H1 (cell line): ENCODE measurements around the gene PARP1. TPM values are rescaled to one million over a fixed set of nuclear protein-coding genes. Genes with fewer than 3 reads are reported as not detected.
"Not testable (repeated sequence)": the region's sequence is repeated elsewhere in the genome, so short reads cannot be mapped to it uniquely, and the experiment has no call there.

Source experiments
- CTCF ChIA-PET: fragments of 300-600 bp; sonication (Branson Sonifier 250); formaldehyde crosslinking; loops from one replicate; lab custom pipeline; 2021; ENCODE audit not compliant: partially characterized antibody; lab: Charles Lee
- POLR2A ChIA-PET: fragments of 300-600 bp; sonication (Branson Sonifier 250); formaldehyde crosslinking; loops from one replicate; lab custom pipeline; 2021; ENCODE audit warnings: inconsistent platforms; ENCODE audit not compliant: partially characterized antibody; lab: Charles Lee
- DNase-seq, 2 experiments: peaks; one replicate each; pipeline versions ENCODE4 v3.0.0 to v3.0.0-alpha.2; 2010 to 2022; ENCODE audit warnings: low spot score in 2 of 2, low read depth in 1 of 2, mixed read lengths in 1 of 2
- FAIRE-seq: peaks from 2 replicates; lab custom pipeline; 2011; peaks lifted over from hg19 to GRCh38; lab: Jason Lieb, UNC
- H2AFZ ChIP-seq: 2 replicates; pipeline ENCODE4 v1.8.1; 2012; ENCODE audit warnings: low read length, inconsistent platforms
- H2AK5ac ChIP-seq: 2 replicates; pipeline ENCODE4 v1.6.1; 2013; ENCODE audit warnings: low read depth, low read length
- H2BK120ac ChIP-seq: replicated peaks from 2 replicates; pipeline ENCODE3; 2013; ENCODE audit warnings: low read depth, low read length, inconsistent platforms
- H2BK12ac ChIP-seq: 2 replicates; pipeline ENCODE4 v1.6.1; 2013; ENCODE audit warnings: low read depth, low read length
- H2BK15ac ChIP-seq: 2 replicates; pipeline ENCODE4 v1.6.1; 2013; ENCODE audit warnings: low read length
- H2BK20ac ChIP-seq: 2 replicates; pipeline ENCODE4 v1.6.1; 2013; ENCODE audit warnings: low read length
- H2BK5ac ChIP-seq: 2 replicates; pipeline ENCODE4 v1.6.1; 2013; ENCODE audit warnings: low read depth, low read length
- H3K14ac ChIP-seq: 2 replicates; pipeline ENCODE4 v1.6.1; 2013; ENCODE audit warnings: inconsistent platforms; ENCODE audit not compliant: insufficient read length
- H3K18ac ChIP-seq: 2 replicates; pipeline ENCODE4 v1.6.1; 2013; ENCODE audit warnings: low read length; ENCODE audit errors: extremely low read depth
- H3K23ac ChIP-seq: 2 replicates; pipeline ENCODE4 v1.6.1; 2013; ENCODE audit warnings: inconsistent platforms; ENCODE audit not compliant: insufficient read length
- H3K23me2 ChIP-seq: 2 replicates; pipeline ENCODE4 v1.6.1; 2013; ENCODE audit warnings: low read depth, low read length
- H3K27ac ChIP-seq: 2 replicates; pipeline ENCODE4 v1.6.1; 2011; ENCODE audit warnings: low read depth, low read length, inconsistent platforms
- H3K27me3 ChIP-seq, 4 experiments: replicated peaks in 1 of 4; 1 replicate in 1 of 4; 2 replicates in 3 of 4; pipeline versions ENCODE4 v1.6.1 to v1.8.1; 2011 to 2013; ENCODE audit warnings: low read length in 3 of 4, mild to moderate bottlenecking in 3 of 4, inconsistent platforms in 2 of 4, mixed read lengths in 2 of 4, moderate library complexity in 1 of 4; ENCODE audit not compliant: control insufficient read depth in 3 of 4, insufficient read depth in 3 of 4; ENCODE audit errors: extremely low read depth in 1 of 4
- H3K36me3 ChIP-seq, 4 experiments: 2 replicates each; pipeline versions ENCODE4 v1.6.1 to v1.8.1; 2011 to 2013; ENCODE audit warnings: mild to moderate bottlenecking in 4 of 4, low read length in 3 of 4, moderate library complexity in 2 of 4, control low read depth in 1 of 4, inconsistent platforms in 1 of 4; ENCODE audit not compliant: insufficient read depth in 4 of 4, control insufficient read depth in 2 of 4
- H3K4ac ChIP-seq: replicated peaks from 2 replicates; pipeline ENCODE3; 2013; ENCODE audit warnings: low read length, low read depth, mixed read lengths, inconsistent platforms; ENCODE audit not compliant: insufficient read length
- H3K4me1 ChIP-seq, 4 experiments: replicated peaks in 1 of 4; 1 replicate in 1 of 4; 2 replicates in 3 of 4; pipeline versions ENCODE4 v1.6.1 to v1.8.1; 2011 to 2013; ENCODE audit warnings: low read length in 3 of 4, inconsistent platforms in 2 of 4, mixed read lengths in 1 of 4; ENCODE audit not compliant: insufficient read depth in 4 of 4, control insufficient read depth in 3 of 4
- H3K4me2 ChIP-seq, 2 experiments: 2 replicates each; pipeline versions ENCODE4 v1.6.1 to v1.8.1; 2011 to 2013; ENCODE audit warnings: low read depth in 2 of 2, low read length in 2 of 2, control low read depth in 1 of 2, inconsistent platforms in 1 of 2, mild to moderate bottlenecking in 1 of 2; ENCODE audit not compliant: insufficient read depth in 1 of 2
- H3K4me3 ChIP-seq, 4 experiments: fragments of 200-600, 300-600 bp in 1 of 4; sonication (generic), shearing (Covaris generic), sonication (Bioruptor Twin) in 1 of 4; 2 replicates each; pipeline versions ENCODE4 v1.5.1 to v1.8.1; 2011 to 2016; ENCODE audit warnings: low read length in 4 of 4, low read depth in 3 of 4, control low read depth in 2 of 4, inconsistent platforms in 2 of 4, mild to moderate bottlenecking in 2 of 4, mixed read lengths in 1 of 4, moderate library complexity in 1 of 4; ENCODE audit not compliant: insufficient read depth in 2 of 4; ENCODE audit errors: extremely low read depth in 1 of 4
- H3K56ac ChIP-seq: replicated peaks from 2 replicates; pipeline ENCODE3; 2013; ENCODE audit warnings: low read depth, mild to moderate bottlenecking, mixed read lengths, low read length, inconsistent platforms; ENCODE audit not compliant: insufficient read length
- H3K79me1 ChIP-seq: 2 replicates; pipeline ENCODE4 v1.6.1; 2013; ENCODE audit warnings: low read depth, low read length, control low read depth
- H3K79me2 ChIP-seq, 2 experiments: 2 replicates each; pipeline versions ENCODE4 v1.6.1 to v1.8.1; 2012 to 2013; ENCODE audit warnings: low read length in 2 of 2, mild to moderate bottlenecking in 2 of 2, inconsistent platforms in 1 of 2; ENCODE audit not compliant: insufficient read depth in 2 of 2, control insufficient read depth in 1 of 2
- H3K9ac ChIP-seq, 4 experiments: replicated peaks in 1 of 4; 1 replicate in 1 of 4; 2 replicates in 3 of 4; pipeline versions ENCODE4 v1.6.1 to v1.8.1; 2011 to 2013; ENCODE audit warnings: low read depth in 3 of 4, low read length in 3 of 4, control low read depth in 2 of 4, mild to moderate bottlenecking in 2 of 4, moderate library complexity in 2 of 4, inconsistent platforms in 1 of 4; ENCODE audit errors: extremely low read depth in 1 of 4
- H3K9me3 ChIP-seq, 2 experiments: 2 replicates each; pipeline versions ENCODE4 v1.6.1 to v1.8.1; 2012 to 2013; ENCODE audit warnings: mild to moderate bottlenecking in 2 of 2, moderate library complexity in 2 of 2, control low read depth in 1 of 2, inconsistent platforms in 1 of 2, low read depth in 1 of 2, low read length in 1 of 2, mixed read lengths in 1 of 2; ENCODE audit not compliant: insufficient read depth in 2 of 2
- H4K20me1 ChIP-seq, 2 experiments: replicated peaks in 1 of 2; 2 replicates each; pipeline versions ENCODE3 to v1.8.1; 2011 to 2013; ENCODE audit warnings: inconsistent platforms in 2 of 2, low read length in 2 of 2, mild to moderate bottlenecking in 1 of 2; ENCODE audit not compliant: insufficient read depth in 2 of 2, control insufficient read depth in 1 of 2
- H4K5ac ChIP-seq: 2 replicates; pipeline ENCODE4 v1.6.1; 2013; ENCODE audit warnings: low read length, low read depth, mixed read lengths, inconsistent platforms; ENCODE audit not compliant: insufficient read length
- H4K8ac ChIP-seq: 2 replicates; pipeline ENCODE4 v1.8.0; 2013; ENCODE audit warnings: mild to moderate bottlenecking, moderate library complexity, low read length, inconsistent platforms; ENCODE audit not compliant: insufficient read depth; ENCODE audit errors: extremely low read depth
- H4K91ac ChIP-seq: replicated peaks from 2 replicates; pipeline ENCODE3; 2013; ENCODE audit warnings: low read length, mixed read lengths, inconsistent platforms; ENCODE audit not compliant: insufficient read length
- BACH1 ChIP-seq: IDR thresholded peaks from 2 replicates; pipeline ENCODE4 v1.6.1; 2012; ENCODE audit warnings: low read length, improper control_type of control experiment
- GTF2F1 ChIP-seq: IDR thresholded peaks from 2 replicates; pipeline ENCODE4 v1.6.1; 2012; ENCODE audit warnings: low read depth, low read length, improper control_type of control experiment, borderline replicate concordance
- SP1 ChIP-seq: IDR thresholded peaks from 2 replicates; pipeline ENCODE4 v1.6.1; 2011; ENCODE audit warnings: low read depth, low read length
- TBP ChIP-seq: IDR thresholded peaks from 2 replicates; pipeline ENCODE4 v1.6.1; 2011; ENCODE audit warnings: low read depth, low read length, improper control_type of control experiment
- WGBS, 2 experiments: shearing (Covaris generic) in 1 of 2; methylation state at CpG; one replicate each; pipeline versions ENCODE4 v1.1.6 to v1.1.7; 2013 to 2015; ENCODE audit warnings: low lambda C conversion rate in 2 of 2, mixed read lengths in 2 of 2, inconsistent platforms in 1 of 2, low coverage in 1 of 2, missing lambda C conversion rate in 1 of 2; ENCODE audit not compliant: insufficient replicate concordance in 2 of 2, insufficient coverage in 1 of 2, insufficient read length in 1 of 2; ENCODE audit errors: extremely low coverage in 1 of 2, missing lambda C conversion rate in 1 of 2; 5-methylcytosine and 5-hydroxymethylcytosine counted together
- polyA plus RNA-seq, 7 experiments: library from polyadenylated mRNA; depleted of rRNA in 3 of 7; stranded (reverse) in 5 of 7; unstranded in 2 of 7; fragments of >200 nt in 5 of 7; fragments of 200-250 nt in 2 of 7; gene quantifications; 1 replicate in 5 of 7; 2 replicates in 1 of 7; 4 replicates in 1 of 7; pipeline versions ENCODE4 v1.2.1 to v1.2.3, GENCODE V29; 2011 to 2013; ENCODE audit warnings: missing spikeins in 2 of 7, mixed read lengths in 2 of 7
- total RNA-seq: library from RNA; stranded (reverse); fragmentation: NEBNext Ultra II Directional; extraction: Animal tissue kit (Norgen Biotek cat#: 25700); gene quantifications from 2 replicates; pipeline ENCODE4 v1.2.1, GENCODE V29; 2021

PARP1 gene
- total and polyA plus RNA-seq, 2 of the 8 experiments (the other 6 are each of a cell fraction or from before 2014, with no cell fraction given) = 416 to 441 TPM

DNA sequence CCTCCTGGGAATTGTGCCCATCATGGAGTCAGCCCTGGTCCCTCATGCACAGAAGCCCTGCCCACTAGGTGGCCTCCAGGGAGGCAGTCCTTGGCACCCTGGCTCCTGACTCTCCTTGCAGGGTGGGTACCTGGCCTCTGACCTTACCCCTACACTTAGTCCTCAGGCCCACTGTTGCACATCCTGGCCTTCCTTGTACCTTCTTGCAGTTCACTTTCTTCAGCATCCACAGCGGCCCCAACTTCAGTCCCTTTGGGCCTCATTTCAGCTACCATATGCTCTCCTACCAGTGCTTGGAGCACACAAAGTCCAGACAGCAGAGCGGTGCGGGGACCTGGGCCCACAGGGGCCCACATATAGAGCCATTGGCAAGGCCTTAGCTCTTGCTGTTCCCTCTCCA is 19.2 kb upstream of the PARP1 start (continued):
- TF ChIP-seq TBP (no peak), BACH1 (no peak), GTF2F1 (no peak), SP1 (no peak)

DNA sequence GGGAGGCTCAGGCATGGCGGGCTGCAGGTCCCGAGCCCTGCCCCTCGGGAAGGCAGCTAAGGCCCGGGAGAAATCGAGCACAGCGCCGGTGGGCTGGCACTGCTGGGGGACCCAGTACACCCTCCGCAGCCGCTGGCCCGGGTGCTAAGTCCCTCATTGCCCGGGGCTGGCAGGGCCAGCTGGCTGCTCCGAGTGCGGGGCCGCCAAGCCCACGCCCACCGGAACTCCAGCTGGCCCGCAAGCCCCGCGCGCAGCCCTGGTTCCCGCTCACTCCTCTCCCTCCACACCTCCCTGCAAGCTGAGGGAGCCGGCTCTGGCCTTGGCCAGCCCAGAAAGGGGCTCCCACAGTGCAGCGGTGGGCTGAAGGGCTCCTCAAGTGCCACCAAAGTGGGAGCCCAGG is 18.5 kb upstream of the PARP1 start:
- not testable (repeated sequence) for H4K8ac ChIP-seq, H3K27ac ChIP-seq, H2BK15ac ChIP-seq, H3K14ac ChIP-seq, H2BK5ac ChIP-seq, H2AK5ac ChIP-seq, H3K27me3 ChIP-seq, H3K36me3 ChIP-seq, H3K4me1 ChIP-seq, H2BK120ac ChIP-seq, DNase-seq, H2BK20ac ChIP-seq, H3K9ac ChIP-seq, H3K4me3 ChIP-seq, H3K23ac ChIP-seq, H3K23me2 ChIP-seq, H3K4ac ChIP-seq, FAIRE-seq, H4K20me1 ChIP-seq, H3K18ac ChIP-seq, H3K4me2 ChIP-seq, H3K79me2 ChIP-seq, H2AFZ ChIP-seq, H4K91ac ChIP-seq, H3K9me3 ChIP-seq, H3K79me1 ChIP-seq, H4K5ac ChIP-seq, H3K56ac ChIP-seq, H2BK12ac ChIP-seq
- POLR2A ChIA-PET = interaction anchor here (1.1 kb wide), 1 partner anchor 10 kb away, joined by 4 read pairs; no protein-coding TSS in a partner anchor
- 92% methylated on average over 11 of the region's 23 CpGs; no CpG with 5 or more reads in 1 of the 2 experiments for WGBS, 2 experiments
- CTCF ChIA-PET = interaction anchor here (0.8 to 4.0 kb wide), 7 partner anchors 10 to 117 kb away, joined by 3 to 28 read pairs (median 3); no protein-coding TSS in a partner anchor
